ENCODE data around the gene GSTCD.

DNA sequence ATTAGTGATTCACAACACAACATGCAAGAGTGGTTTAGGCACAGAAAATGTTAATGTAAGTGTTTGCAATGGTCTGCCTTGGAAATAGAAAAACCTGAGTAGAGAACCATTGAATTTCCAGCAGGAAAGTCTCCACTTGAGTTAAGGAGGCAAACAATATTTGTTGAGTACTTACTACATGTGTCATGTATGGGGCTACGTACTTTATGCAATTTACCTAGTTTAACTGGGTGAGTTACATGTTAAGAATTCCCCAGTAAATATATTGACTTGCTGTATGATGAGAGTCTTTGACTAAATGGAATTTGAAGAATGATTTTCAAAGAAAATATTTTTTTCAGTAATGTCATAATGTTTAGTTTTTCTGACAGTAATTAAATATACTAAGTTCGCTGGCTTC, 178.9 kb downstream of the GSTCD start:
- TF ChIP-seq, protein P1, sequence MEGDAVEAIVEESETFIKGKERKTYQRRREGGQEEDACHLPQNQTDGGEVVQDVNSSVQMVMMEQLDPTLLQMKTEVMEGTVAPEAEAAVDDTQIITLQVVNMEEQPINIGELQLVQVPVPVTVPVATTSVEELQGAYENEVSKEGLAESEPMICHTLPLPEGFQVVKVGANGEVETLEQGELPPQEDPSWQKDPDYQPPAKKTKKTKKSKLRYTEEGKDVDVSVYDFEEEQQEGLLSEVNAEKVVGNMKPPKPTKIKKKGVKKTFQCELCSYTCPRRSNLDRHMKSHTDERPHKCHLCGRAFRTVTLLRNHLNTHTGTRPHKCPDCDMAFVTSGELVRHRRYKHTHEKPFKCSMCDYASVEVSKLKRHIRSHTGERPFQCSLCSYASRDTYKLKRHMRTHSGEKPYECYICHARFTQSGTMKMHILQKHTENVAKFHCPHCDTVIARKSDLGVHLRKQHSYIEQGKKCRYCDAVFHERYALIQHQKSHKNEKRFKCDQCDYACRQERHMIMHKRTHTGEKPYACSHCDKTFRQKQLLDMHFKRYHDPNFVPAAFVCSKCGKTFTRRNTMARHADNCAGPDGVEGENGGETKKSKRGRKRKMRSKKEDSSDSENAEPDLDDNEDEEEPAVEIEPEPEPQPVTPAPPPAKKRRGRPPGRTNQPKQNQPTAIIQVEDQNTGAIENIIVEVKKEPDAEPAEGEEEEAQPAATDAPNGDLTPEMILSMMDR (IDR thresholded peaks at IDR 0.05), result no peak
- no peak for TF ChIP-seq EP300 (IDR thresholded peaks at IDR 0.05)
- TF ChIP-seq POLR2A (IDR thresholded peaks at IDR 0.05), result no peak
- no peak for TF ChIP-seq POLR2AphosphoS5 (IDR thresholded peaks at IDR 0.05)
